Liver (tissue), 3 donors: ENCODE measurements around the gene NSL1.

ENCODE experiments used
- EGR1 ChIP-seq, 2 donors: IDR thresholded peaks; 2 replicates each; pipeline ENCODE4 v1.6.1; 2016 to 2018; ENCODE audit warnings: antibody characterized with exemption in 2 of 2, low read depth in 2 of 2
- FOXA1 ChIP-seq: IDR thresholded peaks from 2 replicates; pipeline ENCODE4 v1.6.1; 2016; ENCODE audit warnings: antibody characterized with exemption
- GABPA ChIP-seq, 2 donors: IDR thresholded peaks in 1 of 2; conservative IDR thresholded peaks in 1 of 2; 2 replicates each; pipeline ENCODE4 v1.6.1; 2016; ENCODE audit warnings: antibody characterized with exemption in 2 of 2, mild to moderate bottlenecking in 1 of 2, moderate library complexity in 1 of 2
- JUND ChIP-seq, 2 donors: IDR thresholded peaks; 2 replicates each; pipeline ENCODE4 v1.6.1; 2016; ENCODE audit warnings: antibody characterized with exemption in 2 of 2
- RAD21 ChIP-seq, 2 donors: IDR thresholded peaks; 2 replicates each; pipeline ENCODE4 v1.6.1; 2016; ENCODE audit warnings: antibody characterized with exemption in 2 of 2, mild to moderate bottlenecking in 2 of 2
- RXRA ChIP-seq, 2 donors: IDR thresholded peaks; 2 replicates each; pipeline ENCODE4 v1.6.1; 2017 to 2018; ENCODE audit warnings: antibody characterized with exemption in 2 of 2, mild to moderate bottlenecking in 1 of 2
- SP1 ChIP-seq: IDR thresholded peaks from 2 replicates; pipeline ENCODE4 v1.6.1; 2018; ENCODE audit warnings: antibody characterized with exemption, mild to moderate bottlenecking
- TAF1 ChIP-seq: conservative IDR thresholded peaks from 2 replicates; pipeline ENCODE4 v1.6.1; 2016; ENCODE audit warnings: antibody characterized with exemption, mild to moderate bottlenecking
- YY1 ChIP-seq: IDR thresholded peaks from 2 replicates; pipeline ENCODE4 v1.6.1; 2016; ENCODE audit warnings: antibody characterized with exemption, mild to moderate bottlenecking
- TF ChIP-seq, protein P1 (sequence below): fragments of 150-350 bp; IDR thresholded peaks from 2 replicates; pipeline ENCODE4 v1.5.1; 2017; ENCODE audit warnings: improper control_type of control experiment, low read depth, low read length; ENCODE audit not compliant: missing input control
- TF ChIP-seq, protein P2 (sequence below): IDR thresholded peaks from 2 replicates; pipeline ENCODE4 v1.6.1; 2016; ENCODE audit warnings: antibody characterized with exemption
- TF ChIP-seq, protein P3 (sequence below): IDR thresholded peaks from 2 replicates; pipeline ENCODE4 v1.6.1; 2016; ENCODE audit warnings: antibody characterized with exemption, mild to moderate bottlenecking
- TF ChIP-seq, protein P4 (sequence below): IDR thresholded peaks from 2 replicates; pipeline ENCODE4 v1.6.1; 2016; ENCODE audit warnings: antibody characterized with exemption
- TF ChIP-seq, protein P5 (sequence below): IDR thresholded peaks from 2 replicates; pipeline ENCODE4 v1.6.1; 2016; ENCODE audit warnings: antibody characterized with exemption
- donor health status: healthy.
- donor health status: healthy.

DNA sequence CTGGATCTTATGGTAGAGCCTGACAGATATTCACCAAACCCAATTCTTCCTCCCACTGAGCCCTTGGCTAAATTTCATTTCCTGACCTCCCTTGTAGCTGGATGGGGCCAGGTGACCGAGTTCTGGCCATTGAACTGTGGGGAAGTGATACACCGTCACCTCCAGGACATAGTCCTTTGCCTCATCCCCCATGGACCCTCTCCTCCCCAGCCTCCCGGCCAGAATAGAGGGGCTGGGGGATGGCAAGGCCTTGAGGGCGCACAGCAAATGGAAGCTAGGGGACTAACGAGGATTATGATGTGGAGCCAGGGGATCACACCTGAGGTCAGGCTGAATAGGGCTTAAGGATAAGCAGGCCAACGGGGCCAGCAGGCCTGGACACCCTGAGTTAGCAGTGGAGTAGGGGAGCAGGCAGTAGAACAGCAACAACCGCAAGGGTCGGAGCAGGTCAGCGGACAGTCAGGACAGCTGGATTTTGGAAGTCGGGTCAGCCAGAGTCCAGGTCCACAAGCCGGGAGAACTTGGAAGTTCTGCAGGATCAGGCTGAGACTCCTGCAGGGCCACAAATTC is 107.0 kb downstream of the NSL1 start:
- TF ChIP-seq, protein P1, sequence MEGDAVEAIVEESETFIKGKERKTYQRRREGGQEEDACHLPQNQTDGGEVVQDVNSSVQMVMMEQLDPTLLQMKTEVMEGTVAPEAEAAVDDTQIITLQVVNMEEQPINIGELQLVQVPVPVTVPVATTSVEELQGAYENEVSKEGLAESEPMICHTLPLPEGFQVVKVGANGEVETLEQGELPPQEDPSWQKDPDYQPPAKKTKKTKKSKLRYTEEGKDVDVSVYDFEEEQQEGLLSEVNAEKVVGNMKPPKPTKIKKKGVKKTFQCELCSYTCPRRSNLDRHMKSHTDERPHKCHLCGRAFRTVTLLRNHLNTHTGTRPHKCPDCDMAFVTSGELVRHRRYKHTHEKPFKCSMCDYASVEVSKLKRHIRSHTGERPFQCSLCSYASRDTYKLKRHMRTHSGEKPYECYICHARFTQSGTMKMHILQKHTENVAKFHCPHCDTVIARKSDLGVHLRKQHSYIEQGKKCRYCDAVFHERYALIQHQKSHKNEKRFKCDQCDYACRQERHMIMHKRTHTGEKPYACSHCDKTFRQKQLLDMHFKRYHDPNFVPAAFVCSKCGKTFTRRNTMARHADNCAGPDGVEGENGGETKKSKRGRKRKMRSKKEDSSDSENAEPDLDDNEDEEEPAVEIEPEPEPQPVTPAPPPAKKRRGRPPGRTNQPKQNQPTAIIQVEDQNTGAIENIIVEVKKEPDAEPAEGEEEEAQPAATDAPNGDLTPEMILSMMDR = no peak
- TF ChIP-seq, protein P2, sequence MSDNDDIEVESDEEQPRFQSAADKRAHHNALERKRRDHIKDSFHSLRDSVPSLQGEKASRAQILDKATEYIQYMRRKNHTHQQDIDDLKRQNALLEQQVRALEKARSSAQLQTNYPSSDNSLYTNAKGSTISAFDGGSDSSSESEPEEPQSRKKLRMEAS = no peak
- TF ChIP-seq RXRA (IDR thresholded peaks at IDR 0.05) (no peak), YY1 (no peak), RAD21 (IDR thresholded peaks at IDR 0.05) (no peak), SP1 (no peak), TAF1 (no peak), JUND (IDR thresholded peaks at IDR 0.05) (no peak), GABPA (IDR thresholded peaks at IDR 0.05 in 1 of 2, conservative IDR thresholded peaks at IDR 0.05 in 1 of 2) (no peak), EGR1 (IDR thresholded peaks at IDR 0.05; ENCODE audit: low read depth in 2 of 2) (no peak), FOXA1 (no peak)
- TF ChIP-seq, protein P3, sequence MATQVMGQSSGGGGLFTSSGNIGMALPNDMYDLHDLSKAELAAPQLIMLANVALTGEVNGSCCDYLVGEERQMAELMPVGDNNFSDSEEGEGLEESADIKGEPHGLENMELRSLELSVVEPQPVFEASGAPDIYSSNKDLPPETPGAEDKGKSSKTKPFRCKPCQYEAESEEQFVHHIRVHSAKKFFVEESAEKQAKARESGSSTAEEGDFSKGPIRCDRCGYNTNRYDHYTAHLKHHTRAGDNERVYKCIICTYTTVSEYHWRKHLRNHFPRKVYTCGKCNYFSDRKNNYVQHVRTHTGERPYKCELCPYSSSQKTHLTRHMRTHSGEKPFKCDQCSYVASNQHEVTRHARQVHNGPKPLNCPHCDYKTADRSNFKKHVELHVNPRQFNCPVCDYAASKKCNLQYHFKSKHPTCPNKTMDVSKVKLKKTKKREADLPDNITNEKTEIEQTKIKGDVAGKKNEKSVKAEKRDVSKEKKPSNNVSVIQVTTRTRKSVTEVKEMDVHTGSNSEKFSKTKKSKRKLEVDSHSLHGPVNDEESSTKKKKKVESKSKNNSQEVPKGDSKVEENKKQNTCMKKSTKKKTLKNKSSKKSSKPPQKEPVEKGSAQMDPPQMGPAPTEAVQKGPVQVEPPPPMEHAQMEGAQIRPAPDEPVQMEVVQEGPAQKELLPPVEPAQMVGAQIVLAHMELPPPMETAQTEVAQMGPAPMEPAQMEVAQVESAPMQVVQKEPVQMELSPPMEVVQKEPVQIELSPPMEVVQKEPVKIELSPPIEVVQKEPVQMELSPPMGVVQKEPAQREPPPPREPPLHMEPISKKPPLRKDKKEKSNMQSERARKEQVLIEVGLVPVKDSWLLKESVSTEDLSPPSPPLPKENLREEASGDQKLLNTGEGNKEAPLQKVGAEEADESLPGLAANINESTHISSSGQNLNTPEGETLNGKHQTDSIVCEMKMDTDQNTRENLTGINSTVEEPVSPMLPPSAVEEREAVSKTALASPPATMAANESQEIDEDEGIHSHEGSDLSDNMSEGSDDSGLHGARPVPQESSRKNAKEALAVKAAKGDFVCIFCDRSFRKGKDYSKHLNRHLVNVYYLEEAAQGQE = no peak
- TF ChIP-seq, protein P4, sequence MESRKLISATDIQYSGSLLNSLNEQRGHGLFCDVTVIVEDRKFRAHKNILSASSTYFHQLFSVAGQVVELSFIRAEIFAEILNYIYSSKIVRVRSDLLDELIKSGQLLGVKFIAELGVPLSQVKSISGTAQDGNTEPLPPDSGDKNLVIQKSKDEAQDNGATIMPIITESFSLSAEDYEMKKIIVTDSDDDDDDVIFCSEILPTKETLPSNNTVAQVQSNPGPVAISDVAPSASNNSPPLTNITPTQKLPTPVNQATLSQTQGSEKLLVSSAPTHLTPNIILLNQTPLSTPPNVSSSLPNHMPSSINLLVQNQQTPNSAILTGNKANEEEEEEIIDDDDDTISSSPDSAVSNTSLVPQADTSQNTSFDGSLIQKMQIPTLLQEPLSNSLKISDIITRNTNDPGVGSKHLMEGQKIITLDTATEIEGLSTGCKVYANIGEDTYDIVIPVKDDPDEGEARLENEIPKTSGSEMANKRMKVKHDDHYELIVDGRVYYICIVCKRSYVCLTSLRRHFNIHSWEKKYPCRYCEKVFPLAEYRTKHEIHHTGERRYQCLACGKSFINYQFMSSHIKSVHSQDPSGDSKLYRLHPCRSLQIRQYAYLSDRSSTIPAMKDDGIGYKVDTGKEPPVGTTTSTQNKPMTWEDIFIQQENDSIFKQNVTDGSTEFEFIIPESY = no peak
- TF ChIP-seq, protein P5, sequence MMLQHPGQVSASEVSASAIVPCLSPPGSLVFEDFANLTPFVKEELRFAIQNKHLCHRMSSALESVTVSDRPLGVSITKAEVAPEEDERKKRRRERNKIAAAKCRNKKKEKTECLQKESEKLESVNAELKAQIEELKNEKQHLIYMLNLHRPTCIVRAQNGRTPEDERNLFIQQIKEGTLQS = no peak
